ENCODE measurements around the gene GPX7. TPM values are rescaled to one million over a fixed set of nuclear protein-coding genes. Genes with fewer than 3 reads are reported as not detected.

GPX7 gene
- total and polyA plus RNA-seq, 12 donors: 4.2 to 81.5 (median 15.5) TPM

GRCh38 chr1:52657702-52658101 lies 55.5 kb downstream of the GPX7 start:
- WGBS, 4 donors: 84 to 96% (median 93%) methylated on average over 3 of the region's 3 CpGs
- H3K9me3 ChIP-seq (replicated peaks in 1 of 3): no peaks in the 10 kb centered on the region
- H3K27me3 ChIP-seq: no peaks in the 10 kb centered on the region
- intact Hi-C loops (cut with DNase I): loop anchor here in 1 of 2 donors (10.0 kb wide), 1 partner anchor 533 kb away; no protein-coding TSS in a partner anchor
- H3K27ac ChIP-seq: no peak overlapping the region
- DNase-seq: no peak
- H3K36me3 ChIP-seq (replicated peaks in 1 of 2): no peaks in the 10 kb centered on the region
- TF ChIP-seq CTCF (IDR thresholded peaks at IDR 0.05): no peak
- no peak for TF ChIP-seq POLR2A (IDR thresholded peaks at IDR 0.05)
- H3K4me3 ChIP-seq: no peak overlapping the region
- H3K4me1 ChIP-seq (replicated peaks in 1 of 2): no peaks in the 10 kb centered on the region

Other genes with a start within 250 kb of the GPX7 start
- 10 to 100 TPM; 24.7 to 40.6 (median 29.6) TPM for gene CC2D1B, start 236.2 kb upstream of the GPX7 start, total RNA-seq
- 10 to 100 TPM; 23.8 to 43.0 (median 32.0) TPM for gene CC2D1B, start 236.2 kb upstream of the GPX7 start, polyA plus RNA-seq
- 1 to 10 TPM in 2 of 9 donors, under 1 TPM in 5, not detected in 2; 0.68 to 3.7 (median 0.92) TPM for gene ORC1, start 197.9 kb upstream of the GPX7 start, total RNA-seq
- 1 to 10 TPM in 1 of 3 donors, under 1 TPM in 2; 0.56 to 1.4 (median 0.61) TPM for gene ORC1, start 197.9 kb upstream of the GPX7 start, polyA plus RNA-seq
- 10 to 100 TPM in 7 of 9 donors, 1 to 10 TPM in 2; 5.1 to 33.7 (median 20.2) TPM for gene PRPF38A, start 197.8 kb upstream of the GPX7 start, total RNA-seq
- gene PRPF38A, start 197.8 kb upstream of the GPX7 start, polyA plus RNA-seq: 10 to 100 TPM in 2 of 3 donors, 1 to 10 TPM in 1; 8.9 to 20.0 (median 10.2) TPM
- gene TUT4, start 49.3 kb upstream of the GPX7 start, total RNA-seq: 10 to 100 TPM; 35.2 to 80.9 (median 69.5) TPM
- gene TUT4, start 49.3 kb upstream of the GPX7 start, polyA plus RNA-seq: 10 to 100 TPM; 29.7 to 74.6 (median 53.3) TPM
- gene SHISAL2A, start 30.8 kb downstream of the GPX7 start, total RNA-seq: under 1 TPM in 6 of 9 donors, not detected in 3; 0.11 to 0.79 (median 0.52) TPM
- gene SHISAL2A, start 30.8 kb downstream of the GPX7 start, polyA plus RNA-seq: 1 to 10 TPM in 1 of 3 donors, under 1 TPM in 2; 0.20 to 1.9 (median 0.57) TPM
- 10 to 100 TPM in 7 of 9 donors, 1 to 10 TPM in 2; 8.1 to 34.5 (median 13.4) TPM for gene COA7, start 96.0 kb downstream of the GPX7 start, total RNA-seq
- gene COA7, start 96.0 kb downstream of the GPX7 start, polyA plus RNA-seq: 10 to 100 TPM in 1 of 3 donors, 1 to 10 TPM in 2; 3.1 to 18.0 (median 4.3) TPM
- gene ZYG11B, start 124.1 kb downstream of the GPX7 start, total RNA-seq: 10 to 100 TPM; 32.6 to 63.5 (median 40.6) TPM
- gene ZYG11B, start 124.1 kb downstream of the GPX7 start, polyA plus RNA-seq: 10 to 100 TPM in 2 of 3 donors, 1 to 10 TPM in 1; 4.5 to 22.4 (median 11.7) TPM
- under 1 TPM in 3 of 9 donors, not detected in 6; 0.06 to 0.07 (median 0.07) TPM for gene ZYG11A, start 240.4 kb downstream of the GPX7 start, total RNA-seq
- gene ZYG11A, start 240.4 kb downstream of the GPX7 start, polyA plus RNA-seq: not detected